ENCODE measurements around the gene ORAI1.

Gene ORAI1

GRCh38 chr12:121590476-121591143 is 35.7 kb upstream of the ORAI1 start:
- CTCF ChIA-PET: interaction anchor here (0.9 to 1.7 kb wide), 6 partner anchors 11 to 38 kb away, joined by 3 to 5 read pairs (median 4); no protein-coding TSS in a partner anchor
- peak; percentile 79 for DNase-seq (ENCODE audit: extremely low spot score)
- POLR2A ChIA-PET: interaction anchor here (0.5 to 0.6 kb wide), 2 partner anchors 56 to 307 kb away, joined by 4 to 6 read pairs; no protein-coding TSS in a partner anchor
- no peak for TF ChIP-seq CTCF (IDR thresholded peaks at IDR 0.05; ENCODE audit: control extremely low read depth, extremely low read depth, low read depth, missing control alignments)

GRCh38 chr12:121592320-121592719 is 34.0 kb upstream of the ORAI1 start:
- ChIA-PET CTCF (no interaction called here), POLR2A (no interaction called here)
- no peak for TF ChIP-seq CTCF (IDR thresholded peaks at IDR 0.05; ENCODE audit: control extremely low read depth, extremely low read depth, low read depth, missing control alignments)
- DNase-seq (ENCODE audit: extremely low spot score): no peak

- no peak for TF ChIP-seq CTCF (IDR thresholded peaks at IDR 0.05; ENCODE audit: control extremely low read depth, extremely low read depth, low read depth, missing control alignments)
- no peak for DNase-seq (ENCODE audit: extremely low spot score)
- ChIA-PET CTCF (interaction anchor here (0.8 to 1.6 kb wide), 4 partner anchors 15 to 43 kb away, joined by 3 to 5 read pairs (median 4); no protein-coding TSS in a partner anchor), POLR2A (no interaction called here)
Measured at GRCh38 chr12:121595520-121595919, 30.8 kb upstream of the ORAI1 start.

- ChIA-PET CTCF (interaction anchor here (1.6 kb wide), 1 partner anchor 44 kb away, joined by 5 read pairs; no protein-coding TSS in a partner anchor), POLR2A (no interaction called here)
- DNase-seq (ENCODE audit: extremely low spot score): no peak
Measured at GRCh38 chr12:121596526-121596925, 29.8 kb upstream of the ORAI1 start.

GRCh38 chr12:121600702-121601336 is 25.5 kb upstream of the ORAI1 start:
- ChIA-PET CTCF (interaction anchor here (0.8 to 3.6 kb wide), 4 partner anchors 19 to 48 kb away, joined by 3 to 13 read pairs (median 4); no protein-coding TSS in a partner anchor), POLR2A (no interaction called here)
- DNase-seq (ENCODE audit: extremely low spot score): no peak
- TF ChIP-seq CTCF (IDR thresholded peaks at IDR 0.05; ENCODE audit: control extremely low read depth, extremely low read depth, low read depth, missing control alignments): no peak

More at GRCh38 chr12:121596526-121596925, 29.8 kb upstream of the ORAI1 start:
- TF ChIP-seq CTCF (IDR thresholded peaks at IDR 0.05; ENCODE audit: control extremely low read depth, extremely low read depth, low read depth, missing control alignments): no peak

GRCh38 chr12:121602766-121603165 is 23.6 kb upstream of the ORAI1 start:
- ChIA-PET POLR2A (no interaction called here), CTCF (interaction anchor here (1.2 to 1.4 kb wide), 2 partner anchors 22 to 25 kb away, joined by 3 to 5 read pairs; no protein-coding TSS in a partner anchor)
- TF ChIP-seq CTCF (IDR thresholded peaks at IDR 0.05; ENCODE audit: control extremely low read depth, extremely low read depth, low read depth, missing control alignments): no peak
- DNase-seq (ENCODE audit: extremely low spot score): no peak
